Brain pericyte (primary cell): ENCODE results near the gene FREM2.

Experiments
- DNase-seq: peaks from one replicate; pipeline ENCODE4 v3.0.0-alpha.2; 2012; ENCODE audit warnings: low read depth, low spot score

Gene FREM2, protein sequence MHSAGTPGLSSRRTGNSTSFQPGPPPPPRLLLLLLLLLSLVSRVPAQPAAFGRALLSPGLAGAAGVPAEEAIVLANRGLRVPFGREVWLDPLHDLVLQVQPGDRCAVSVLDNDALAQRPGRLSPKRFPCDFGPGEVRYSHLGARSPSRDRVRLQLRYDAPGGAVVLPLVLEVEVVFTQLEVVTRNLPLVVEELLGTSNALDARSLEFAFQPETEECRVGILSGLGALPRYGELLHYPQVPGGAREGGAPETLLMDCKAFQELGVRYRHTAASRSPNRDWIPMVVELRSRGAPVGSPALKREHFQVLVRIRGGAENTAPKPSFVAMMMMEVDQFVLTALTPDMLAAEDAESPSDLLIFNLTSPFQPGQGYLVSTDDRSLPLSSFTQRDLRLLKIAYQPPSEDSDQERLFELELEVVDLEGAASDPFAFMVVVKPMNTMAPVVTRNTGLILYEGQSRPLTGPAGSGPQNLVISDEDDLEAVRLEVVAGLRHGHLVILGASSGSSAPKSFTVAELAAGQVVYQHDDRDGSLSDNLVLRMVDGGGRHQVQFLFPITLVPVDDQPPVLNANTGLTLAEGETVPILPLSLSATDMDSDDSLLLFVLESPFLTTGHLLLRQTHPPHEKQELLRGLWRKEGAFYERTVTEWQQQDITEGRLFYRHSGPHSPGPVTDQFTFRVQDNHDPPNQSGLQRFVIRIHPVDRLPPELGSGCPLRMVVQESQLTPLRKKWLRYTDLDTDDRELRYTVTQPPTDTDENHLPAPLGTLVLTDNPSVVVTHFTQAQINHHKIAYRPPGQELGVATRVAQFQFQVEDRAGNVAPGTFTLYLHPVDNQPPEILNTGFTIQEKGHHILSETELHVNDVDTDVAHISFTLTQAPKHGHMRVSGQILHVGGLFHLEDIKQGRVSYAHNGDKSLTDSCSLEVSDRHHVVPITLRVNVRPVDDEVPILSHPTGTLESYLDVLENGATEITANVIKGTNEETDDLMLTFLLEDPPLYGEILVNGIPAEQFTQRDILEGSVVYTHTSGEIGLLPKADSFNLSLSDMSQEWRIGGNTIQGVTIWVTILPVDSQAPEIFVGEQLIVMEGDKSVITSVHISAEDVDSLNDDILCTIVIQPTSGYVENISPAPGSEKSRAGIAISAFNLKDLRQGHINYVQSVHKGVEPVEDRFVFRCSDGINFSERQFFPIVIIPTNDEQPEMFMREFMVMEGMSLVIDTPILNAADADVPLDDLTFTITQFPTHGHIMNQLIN (N-terminal part only)

DNA sequence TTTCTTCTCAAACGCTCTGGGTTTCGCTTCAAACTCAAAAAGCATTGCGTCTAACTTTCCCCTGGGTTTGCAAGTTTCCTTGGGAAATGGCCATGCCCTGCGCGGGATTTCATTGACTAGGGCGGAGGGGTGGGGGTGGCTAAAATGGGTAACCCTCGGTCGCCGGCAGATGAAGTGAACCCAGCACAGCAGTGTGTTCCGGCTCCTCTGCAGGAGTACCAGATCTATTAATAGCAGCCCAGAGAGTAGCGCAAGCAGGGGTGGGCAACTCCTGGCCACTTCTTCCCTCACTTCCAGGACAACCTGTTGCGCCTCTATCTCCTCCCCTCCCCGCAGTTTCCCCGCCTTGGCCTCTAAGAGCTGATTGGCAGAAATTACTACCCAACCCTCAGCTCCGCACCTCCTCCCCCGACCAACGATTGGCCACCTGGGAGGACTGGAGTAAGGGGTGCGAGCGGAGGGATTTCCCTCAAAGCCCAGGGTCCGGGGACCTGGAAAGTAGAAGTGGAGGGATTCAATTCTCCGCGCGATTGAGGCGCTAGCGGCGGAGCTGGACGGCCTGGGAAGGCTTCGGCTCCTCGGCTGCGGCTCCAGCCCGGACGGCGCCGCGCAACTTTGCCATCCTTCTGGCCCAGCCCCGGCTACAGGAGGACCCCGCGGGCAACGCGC, at the start of gene FREM2:
Gene FREM2 (plus strand): TSS at position 501 of the 669 bp plus-strand sequence. CDS start 268 bp downstream, outside the sequence.
- no peak for DNase-seq

DNA sequence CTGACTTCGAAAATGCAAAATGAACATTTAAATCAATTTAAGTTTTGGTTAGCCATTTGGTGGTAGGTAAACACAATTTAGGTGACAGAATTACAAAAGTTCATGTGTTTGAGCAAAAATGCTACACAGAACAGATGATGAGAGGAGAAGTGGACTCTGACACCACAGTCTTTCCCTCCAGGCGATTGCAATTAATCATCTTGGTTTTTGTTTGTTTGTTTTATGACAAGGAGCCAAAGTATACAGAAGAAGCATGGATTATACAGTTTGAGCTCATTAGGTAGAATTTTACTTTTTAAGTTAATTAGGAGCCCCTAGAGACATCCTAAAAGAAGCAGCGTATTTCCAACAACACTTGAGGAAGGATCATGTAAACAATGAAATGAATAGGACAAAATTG, 49.3 kb upstream of the FREM2 start:
- no peak for DNase-seq

DNA sequence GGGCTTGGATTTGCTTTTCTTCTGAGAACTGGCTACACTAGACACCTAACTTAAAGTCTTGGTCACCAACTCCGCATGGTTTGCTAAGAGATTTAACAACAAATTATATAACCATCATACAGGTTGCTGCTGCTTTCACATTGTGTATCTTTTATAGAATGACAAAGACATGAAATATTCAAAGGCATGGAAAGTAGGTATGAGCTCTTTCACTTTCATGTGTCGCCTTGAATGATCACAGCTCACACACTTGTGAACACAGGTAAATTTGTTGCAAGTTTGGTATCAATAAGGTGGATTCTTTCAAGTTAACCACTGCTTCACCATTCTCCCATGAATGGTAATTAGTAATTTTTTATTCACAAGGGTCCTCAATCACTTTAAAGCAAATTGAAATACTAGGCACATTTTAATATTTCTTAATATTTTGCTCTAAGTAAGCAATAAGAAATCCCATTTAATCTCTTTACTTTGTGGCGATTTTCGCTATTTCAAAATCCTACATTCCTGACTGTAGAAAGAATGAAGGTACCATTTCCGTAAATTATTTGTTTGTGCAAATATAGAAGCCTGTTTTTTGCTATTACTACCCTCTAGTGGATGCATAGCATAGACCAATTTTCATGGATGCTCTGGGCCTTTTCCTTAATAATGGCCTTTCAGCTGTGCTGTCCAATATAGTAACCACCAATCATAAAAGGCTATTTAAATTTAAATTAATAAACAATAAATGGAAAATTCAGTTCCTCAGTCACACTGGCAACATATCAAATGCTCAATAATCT, 45.5 kb upstream of the FREM2 start:
- no peak for DNase-seq

DNA sequence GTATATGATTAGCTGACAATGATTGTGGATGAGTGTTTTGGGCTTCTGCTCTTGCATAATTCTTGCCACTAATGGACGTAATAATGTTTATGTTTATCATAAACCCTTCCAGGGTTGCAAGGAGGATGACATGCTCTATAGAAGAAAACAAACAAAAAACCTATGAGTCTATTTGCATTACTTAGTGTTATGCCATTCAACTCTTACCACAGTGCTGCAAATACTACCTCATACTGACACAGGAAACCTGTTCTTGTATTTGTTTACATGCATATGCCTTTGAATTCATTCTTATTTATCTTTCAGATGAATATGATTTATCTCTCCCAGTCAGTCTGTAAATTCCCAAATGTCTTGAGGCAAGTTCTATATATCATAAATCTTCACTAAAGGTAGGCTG, 39.6 kb upstream of the FREM2 start:
- DNase-seq, result no peak

DNA sequence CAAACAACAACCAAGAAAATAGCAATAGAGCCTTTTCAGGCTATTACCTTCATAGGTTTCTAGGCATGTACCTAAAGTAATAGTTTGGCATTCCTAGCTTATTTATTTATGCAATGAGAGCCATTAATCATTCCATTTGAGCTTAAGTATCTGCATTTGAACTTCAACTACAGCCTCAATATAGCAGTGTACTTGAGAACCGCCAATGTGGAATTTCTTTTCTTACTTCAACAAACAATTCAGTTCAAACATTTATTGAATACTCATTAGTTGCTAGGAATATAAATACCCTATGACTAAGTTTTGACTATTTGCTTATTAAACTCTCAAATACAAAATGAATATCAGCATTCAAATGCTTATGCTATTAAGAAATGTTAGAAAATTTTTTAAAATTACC, 38.0 kb upstream of the FREM2 start:
- no peak for DNase-seq

DNA sequence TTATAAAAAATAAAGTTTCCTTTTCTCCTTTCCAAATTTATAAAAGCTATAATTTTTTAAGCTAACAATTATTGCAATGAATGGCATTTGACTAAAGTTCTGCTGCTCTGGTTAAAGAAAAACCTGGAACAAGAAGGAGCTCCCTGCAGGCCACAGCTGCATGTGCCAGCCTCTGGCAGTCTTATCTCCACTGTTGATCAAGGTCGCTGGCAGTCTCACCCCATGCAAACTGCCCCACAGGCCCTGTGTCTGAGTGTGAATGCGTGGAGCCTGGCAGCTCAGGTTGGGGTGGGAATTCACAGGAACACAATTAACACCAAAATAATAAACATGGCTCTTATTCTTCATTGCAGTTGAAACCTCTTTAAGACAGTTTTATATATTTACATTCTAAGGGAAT, 30.2 kb upstream of the FREM2 start:
- no peak for DNase-seq

DNA sequence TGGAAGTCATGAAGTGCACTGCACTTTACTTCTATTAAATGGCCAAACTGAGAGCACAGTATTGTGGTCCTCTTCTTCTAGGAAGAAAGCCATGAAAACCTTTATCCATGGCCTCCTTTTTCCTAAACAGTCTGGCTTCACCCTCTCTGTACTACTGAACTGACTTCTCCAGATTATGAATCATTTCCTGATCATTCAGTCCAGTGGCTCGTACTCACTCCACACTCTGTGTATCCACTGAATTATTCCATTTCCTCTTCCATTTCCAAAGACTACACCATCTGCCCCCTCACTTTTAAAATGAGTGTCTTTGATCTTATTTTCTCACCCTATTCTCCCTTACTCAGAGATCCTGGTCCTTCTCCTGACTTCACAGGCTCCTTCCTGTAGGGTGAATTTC, 29.7 kb upstream of the FREM2 start:
- DNase-seq, result no peak

DNA sequence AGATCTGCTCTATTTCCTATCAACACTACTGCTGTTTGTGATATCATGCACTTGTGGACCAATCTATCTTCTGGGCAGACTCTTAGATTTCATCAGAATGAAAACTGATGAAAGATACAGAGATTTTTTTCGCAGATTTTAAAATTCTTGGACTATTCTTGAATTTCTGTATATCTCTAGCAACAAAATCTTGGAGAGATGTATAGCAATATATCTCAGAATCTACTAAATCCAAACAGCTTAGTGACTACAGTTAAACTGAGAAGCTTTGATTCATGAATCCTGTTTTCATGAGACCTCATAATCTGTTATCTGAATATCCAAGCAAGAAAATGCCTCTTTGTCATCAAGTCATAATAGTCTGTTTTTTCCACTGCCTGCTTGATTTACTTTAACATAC, 28.0 kb upstream of the FREM2 start:
- DNase-seq, result no peak

DNA sequence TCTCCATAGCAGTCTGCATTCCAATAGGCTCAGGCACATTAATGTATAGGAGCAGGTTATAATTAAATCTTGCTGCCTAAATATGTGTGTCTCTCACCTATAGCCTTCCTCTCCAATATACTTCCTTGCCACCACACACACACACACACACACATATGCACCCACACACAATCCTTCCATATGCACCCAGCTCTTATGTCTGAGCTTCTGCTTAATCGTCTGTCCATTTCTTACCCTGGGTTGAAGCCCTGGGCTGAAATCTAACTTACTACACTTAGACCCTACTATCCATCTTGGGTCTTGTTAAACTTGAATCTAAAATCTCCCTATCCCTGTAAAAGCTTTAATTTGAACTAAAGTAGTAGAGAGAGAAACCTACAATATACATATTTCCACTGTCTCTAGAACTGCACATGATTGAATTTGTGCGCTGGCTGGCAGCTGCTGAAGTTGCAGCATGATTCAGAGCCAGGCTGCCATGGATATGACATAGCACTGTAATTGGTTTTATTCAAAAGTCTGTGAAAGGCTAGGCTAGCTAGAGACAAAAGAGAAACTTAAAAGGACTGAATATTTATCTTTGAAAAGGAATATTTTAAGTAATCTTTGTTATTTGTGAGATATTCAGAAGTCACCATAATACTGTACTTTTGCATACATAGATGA, 25.7 kb upstream of the FREM2 start:
- DNase-seq, result no peak

DNA sequence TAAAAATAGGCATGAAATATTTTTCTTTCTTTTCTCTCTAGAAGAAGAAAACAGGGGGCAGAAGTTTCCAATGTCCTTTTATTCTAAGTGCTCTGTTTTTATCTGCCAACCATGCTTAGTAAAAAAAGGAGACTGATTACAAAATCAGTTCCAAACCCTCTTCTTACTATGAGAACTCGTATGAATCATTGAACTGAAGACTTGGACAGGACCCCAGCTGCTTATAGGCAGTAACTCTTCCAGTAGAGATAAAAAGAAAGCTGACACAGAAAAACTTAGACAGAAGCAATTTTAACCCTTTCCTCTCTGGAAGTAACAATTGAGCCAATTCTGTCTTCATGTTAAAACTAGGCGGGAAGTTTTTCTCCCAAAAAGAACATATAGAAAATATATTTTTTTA, 24.5 kb upstream of the FREM2 start:
- no peak for DNase-seq

DNA sequence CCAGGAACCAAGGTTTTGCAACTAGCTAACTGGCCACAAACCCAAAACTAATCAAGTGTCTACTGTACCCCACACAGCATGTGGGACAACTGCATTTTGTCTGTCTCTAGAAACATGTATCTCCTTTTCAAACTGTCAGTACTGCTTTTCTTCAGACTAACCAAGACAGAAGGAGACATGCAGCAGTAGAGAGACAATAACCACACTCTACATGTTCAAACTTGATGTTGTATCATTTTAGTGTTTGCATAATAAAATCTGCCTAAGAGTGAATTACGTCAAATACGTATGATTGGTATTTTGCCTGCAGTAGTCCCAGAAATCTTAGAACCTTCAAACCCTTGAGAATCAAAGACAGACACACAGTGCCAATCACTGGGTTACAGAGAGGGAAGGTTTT, 22.0 kb upstream of the FREM2 start:
- DNase-seq, result no peak

DNA sequence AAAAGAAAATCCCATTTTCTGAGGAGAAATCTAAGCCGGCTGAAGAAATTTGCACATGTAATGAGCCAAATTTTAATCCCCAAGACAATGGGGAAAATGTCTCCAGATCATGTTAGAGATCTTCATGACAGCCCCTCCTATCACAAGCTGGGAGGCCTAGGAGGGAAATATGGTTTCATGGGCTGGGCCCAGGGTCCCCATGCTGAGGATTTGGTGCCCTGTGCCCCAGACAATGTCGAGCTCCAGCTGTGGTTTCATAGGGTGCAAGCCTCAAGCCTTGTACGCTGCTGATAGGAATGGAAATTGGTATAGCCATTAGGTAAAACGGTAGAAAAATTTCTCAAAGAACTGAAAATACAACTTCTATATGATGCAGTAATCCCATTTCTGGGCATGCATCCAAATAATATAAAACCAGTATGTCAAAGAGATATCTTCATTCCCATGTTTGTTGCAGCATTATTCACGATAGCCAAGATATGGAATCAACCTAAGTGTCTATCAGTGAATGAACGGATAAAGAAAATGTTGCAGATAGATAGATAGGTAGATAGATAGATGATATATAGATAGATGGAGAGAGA, 19.3 kb upstream of the FREM2 start:
- no peak for DNase-seq

DNA sequence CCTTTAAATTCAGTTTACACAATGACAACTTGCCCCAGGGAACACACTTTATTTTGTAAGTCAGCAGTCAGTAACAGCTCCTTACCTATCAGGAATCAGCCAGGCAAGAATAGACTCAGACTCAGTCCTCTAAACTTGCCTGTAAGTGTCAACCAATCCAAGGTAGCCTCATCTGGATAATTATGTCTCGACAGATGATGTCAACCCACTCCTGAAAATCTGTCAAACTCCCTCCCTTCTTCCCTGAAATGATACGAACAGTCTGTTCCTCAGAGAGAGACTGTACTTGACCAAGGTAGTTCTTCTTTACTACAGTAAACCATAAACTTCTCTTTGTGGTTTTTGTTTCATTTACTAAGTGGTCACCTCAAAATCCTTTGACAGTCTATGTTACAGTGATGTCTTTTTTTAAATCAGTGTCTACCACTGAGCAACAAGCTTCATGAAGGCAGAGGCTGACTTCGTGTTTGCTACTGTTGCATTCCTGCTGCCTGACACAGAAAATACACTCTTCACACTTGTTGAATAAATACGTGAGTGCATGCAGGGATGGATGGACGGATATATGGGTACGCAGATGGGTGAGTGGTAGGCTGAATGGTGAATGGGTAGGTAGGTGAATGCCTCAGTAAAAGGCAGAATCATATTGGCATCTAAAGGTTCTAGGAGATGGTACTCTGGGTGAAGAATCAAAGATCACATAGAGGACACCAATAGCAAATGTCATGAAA, 17.5 kb upstream of the FREM2 start:
- DNase-seq, result no peak

DNA sequence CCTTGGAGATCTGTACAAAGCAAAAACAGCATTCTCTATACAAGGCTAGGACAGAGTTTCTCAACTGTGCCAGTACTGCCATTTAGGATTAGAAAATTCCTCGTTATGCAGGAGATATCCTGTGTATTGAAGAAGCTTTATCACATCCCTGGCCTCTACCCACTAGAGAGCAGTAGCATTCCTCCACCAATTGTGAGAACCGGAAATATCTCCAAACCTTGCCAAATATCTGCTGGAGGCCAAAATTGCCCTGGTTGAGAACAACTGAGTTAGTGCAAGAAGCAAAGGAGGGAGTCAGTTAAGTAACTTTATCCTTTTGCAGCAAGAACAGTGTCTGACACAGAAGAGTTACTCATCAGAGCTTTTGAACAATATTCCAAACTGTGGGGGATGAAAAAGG, 16.2 kb upstream of the FREM2 start:
- DNase-seq, result no peak

DNA sequence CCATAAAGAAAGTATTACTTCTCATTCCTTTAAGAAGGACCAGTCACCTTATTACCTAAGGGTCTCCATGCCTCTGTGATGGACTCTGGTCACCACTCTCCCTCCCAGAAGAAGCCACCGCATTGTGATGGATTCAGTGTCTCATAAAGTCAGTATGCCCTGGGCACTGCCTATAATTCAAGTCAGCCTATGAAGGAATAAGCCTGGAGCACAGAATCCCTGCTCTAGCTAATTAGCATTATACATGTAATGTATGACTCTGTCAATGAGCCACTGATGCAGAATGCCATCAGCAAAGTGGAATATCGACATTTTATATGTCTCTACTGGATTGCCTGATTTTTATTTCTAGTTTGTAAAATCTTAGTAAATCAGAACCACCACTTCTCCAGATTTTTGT, 14.9 kb upstream of the FREM2 start:
- DNase-seq, result no peak

DNA sequence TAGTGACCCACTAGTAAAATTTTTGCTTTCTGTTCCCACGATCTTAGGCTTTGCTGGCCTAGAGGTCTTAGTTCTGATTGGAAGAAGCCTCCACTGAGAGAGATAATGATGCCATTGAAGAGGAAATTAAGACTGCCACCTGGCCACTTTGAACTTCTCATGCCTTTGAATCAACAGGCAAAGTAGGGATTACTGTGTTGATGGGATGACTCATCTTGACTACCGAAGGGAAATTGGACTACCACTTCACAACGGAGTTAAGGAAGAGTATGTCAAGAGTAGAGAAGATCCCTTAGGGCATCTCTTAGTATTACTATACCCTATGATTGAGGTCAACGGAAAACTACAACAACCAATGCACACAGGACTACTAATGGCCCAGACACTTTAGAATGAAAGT, 12.7 kb upstream of the FREM2 start:
- no peak for DNase-seq

DNA sequence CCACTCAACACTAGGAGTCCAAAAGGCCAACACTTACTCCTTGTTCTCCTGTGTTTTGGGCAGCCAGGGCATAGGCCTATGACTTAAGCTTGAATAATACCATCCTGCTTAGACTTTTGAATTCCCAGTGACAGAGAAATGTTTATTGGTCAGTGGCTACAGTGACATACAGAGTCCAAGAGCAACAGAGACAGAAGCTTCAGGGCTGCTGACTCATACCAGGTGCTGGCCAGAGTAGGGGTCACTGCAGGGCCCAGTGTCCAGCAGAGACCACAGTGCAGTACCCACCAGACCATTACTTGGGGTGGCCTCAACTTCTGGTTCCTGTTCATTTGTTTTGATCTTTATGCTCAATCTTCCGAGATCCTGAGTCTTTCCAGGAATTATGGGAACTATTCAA, 6.0 kb upstream of the FREM2 start:
- DNase-seq, result no peak

DNA sequence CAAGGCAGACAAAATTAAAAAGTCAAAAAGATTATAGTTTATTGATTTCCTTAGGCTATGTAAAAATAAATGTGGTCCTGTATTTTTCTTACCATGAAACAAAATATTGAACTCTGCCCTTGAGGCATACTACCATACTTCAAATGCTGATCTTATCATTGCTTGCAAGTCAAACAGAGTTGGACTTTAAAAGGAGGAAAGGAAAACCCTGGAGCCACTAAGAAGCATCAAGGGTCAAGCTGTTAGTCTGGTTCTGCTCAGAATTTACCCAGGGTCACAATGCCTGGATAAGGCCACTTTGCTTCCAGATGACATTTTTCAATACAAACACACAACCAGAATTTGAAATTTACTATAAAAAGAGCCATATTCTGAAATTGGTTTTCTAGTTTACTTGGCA, 2.2 kb upstream of the FREM2 start:
- no peak for DNase-seq

DNA sequence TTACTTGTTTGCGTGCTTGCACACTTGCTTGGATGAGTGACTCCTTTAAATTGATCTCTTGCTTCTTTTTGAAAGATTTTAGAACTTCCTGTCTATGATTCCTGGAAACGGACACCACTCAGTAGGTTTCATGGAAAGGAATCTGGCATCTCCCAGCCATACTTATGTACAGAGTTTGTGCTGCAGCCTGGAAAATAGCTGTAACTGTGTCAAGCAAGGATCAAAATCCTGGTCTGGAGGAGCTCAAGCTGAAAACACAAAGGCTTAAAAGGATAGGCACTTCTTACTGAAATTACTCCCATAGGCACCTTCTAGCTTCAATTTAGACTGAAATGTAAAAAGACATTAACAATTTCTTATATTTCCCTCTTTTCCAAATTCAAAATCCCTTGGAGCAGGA, 1.4 kb upstream of the FREM2 start:
- no peak for DNase-seq
